Epithelial cell of proximal tubule (primary cell): ENCODE data around the gene KRTAP10-1. TPM values are rescaled to one million over a fixed set of nuclear protein-coding genes. Genes with fewer than 3 reads are reported as not detected.

ENCODE experiments used
- DNase-seq: peaks from one replicate; pipeline ENCODE4 v3.0.0-alpha.2; 2011; ENCODE audit warnings: low read depth
- H3K4me3 ChIP-seq: 2 replicates; pipeline ENCODE4 v1.5.1; 2011; ENCODE audit warnings: low read depth, mild to moderate bottlenecking, low read length
- total RNA-seq: library from RNA; depleted of rRNA; stranded (reverse); fragments of >200 nt; gene quantifications from 2 replicates; pipeline ENCODE4 v1.2.3, GENCODE V29; 2015
- TF ChIP-seq, protein P1 (sequence below): conservative IDR thresholded peaks from 2 replicates; pipeline ENCODE4 v1.5.1; 2012; ENCODE audit warnings: low read depth, mild to moderate bottlenecking, low read length

Gene KRTAP10-1
- total RNA-seq, 1 donor from 2014 or later, result not detected

DNA sequence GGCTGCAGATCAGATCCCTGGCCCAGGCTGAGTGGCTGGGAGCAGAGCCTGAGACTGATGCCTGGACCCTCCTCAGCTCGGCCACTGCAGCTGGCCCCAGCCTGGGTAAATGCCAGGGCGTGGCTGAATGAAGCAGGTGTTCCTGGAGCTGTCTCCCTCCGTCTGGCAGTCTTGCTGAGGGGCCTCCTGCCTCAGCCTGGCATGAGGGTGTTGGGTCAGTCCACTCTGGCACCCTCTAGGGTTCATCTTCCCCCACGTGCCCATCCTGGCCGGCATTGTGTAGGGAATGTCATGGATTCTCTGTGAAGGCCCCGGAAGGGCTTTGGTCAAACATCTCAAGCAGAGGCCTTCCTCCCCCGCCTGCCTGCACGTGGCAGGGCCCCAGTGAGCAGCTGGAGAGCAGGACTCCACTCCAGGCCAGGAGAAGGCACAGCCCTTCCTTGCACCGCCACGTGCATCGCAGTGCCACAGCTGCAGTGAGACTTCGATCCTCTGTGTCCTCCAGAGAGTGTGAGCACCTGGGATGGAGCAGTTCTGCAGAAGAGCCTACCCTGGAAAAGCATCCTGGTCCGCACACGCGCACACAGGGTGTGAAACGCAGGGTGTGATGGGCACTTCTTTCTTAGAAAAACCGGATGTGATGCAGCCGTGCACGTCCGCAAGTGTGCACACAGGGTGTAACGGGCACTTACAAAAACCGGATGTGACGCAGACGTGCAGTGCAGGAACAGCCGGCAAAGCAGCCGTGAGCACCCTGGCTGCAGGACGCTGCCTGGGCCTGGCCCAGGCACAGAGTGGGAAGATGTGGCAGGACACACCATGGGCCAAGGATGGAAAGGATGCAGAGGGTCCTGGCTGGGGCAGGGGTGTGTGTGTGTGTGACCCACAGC is 28.9 kb upstream of the KRTAP10-1 start:
- H3K4me3 ChIP-seq, result no peak overlapping the region
- TF ChIP-seq, protein P1, sequence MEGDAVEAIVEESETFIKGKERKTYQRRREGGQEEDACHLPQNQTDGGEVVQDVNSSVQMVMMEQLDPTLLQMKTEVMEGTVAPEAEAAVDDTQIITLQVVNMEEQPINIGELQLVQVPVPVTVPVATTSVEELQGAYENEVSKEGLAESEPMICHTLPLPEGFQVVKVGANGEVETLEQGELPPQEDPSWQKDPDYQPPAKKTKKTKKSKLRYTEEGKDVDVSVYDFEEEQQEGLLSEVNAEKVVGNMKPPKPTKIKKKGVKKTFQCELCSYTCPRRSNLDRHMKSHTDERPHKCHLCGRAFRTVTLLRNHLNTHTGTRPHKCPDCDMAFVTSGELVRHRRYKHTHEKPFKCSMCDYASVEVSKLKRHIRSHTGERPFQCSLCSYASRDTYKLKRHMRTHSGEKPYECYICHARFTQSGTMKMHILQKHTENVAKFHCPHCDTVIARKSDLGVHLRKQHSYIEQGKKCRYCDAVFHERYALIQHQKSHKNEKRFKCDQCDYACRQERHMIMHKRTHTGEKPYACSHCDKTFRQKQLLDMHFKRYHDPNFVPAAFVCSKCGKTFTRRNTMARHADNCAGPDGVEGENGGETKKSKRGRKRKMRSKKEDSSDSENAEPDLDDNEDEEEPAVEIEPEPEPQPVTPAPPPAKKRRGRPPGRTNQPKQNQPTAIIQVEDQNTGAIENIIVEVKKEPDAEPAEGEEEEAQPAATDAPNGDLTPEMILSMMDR, result no peak
- DNase-seq, result no peak

DNA sequence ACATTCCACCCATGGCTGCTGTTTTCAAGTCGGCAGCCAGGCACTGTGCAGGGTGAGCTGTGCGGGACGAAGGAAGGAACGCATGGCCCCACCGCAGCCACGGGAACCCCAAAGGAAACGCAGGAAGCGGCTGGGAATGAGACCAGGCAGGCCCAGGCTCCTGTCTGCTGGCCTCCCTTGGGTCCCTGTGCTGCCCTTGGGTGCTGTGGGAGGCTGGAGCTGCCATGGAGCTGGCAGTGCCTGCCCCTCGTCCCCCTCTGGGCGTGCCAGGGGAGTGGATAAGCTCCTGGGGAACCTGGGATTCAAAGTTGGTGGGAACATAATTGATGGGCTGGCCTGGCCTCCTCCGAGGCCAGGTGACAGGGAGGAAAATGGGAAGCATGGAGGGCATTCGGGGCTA is 28.3 kb upstream of the KRTAP10-1 start:
- TF ChIP-seq, protein P1, result no peak
- H3K4me3 ChIP-seq, result no peak overlapping the region
- no peak for DNase-seq

DNA sequence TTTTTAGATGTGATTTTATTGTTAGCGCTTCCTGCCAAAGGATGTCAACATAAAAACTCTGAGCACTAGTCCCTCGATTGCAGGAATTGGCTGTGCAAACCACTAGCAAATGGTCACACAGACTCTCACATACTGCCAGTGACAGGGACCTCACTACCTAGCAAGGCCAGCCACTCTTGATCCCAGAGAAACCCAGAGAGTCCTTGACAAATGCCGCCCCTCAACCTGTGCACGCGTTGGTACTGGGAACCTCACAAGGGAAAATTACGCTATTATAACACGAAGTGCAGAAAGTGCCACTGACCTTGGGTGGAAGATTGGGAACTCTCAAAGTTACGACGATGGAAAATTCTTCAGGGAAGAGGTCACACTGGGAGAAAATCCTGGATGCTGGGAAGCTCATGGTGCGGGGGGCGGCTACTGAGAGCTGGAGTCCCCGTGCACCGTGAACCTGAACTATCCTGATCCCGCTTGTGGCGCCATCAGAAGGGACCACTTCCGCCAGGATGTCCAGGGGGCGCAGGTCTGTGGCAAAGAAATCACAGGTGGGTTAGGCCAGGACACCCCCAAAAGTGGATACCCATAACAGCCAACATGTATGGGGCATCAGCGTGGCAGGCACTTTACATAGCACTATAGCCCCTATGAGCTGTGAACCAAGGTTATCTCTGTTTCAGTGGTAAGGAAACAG is 27.6 kb upstream of the KRTAP10-1 start:
- TF ChIP-seq, protein P1, result no peak
- DNase-seq, result no peak
- H3K4me3 ChIP-seq, result no peak overlapping the region

DNA sequence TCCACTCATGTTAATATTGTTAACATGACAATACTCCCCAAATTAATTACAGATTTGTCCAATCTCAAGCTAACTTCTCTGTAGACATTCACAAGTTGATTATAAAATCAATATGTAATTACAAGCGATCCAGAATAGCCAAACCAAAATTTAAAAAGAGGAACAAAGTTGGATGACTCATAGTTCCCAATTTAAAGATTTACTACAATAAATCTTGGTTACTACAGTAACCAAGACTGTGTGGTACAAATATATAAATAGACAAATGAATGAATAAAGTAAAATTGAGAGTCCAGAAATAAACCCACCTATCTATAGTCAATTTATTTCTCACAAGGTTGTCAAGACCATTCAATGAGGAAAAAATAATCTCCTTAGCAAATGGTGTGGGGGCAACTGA is 26.4 kb upstream of the KRTAP10-1 start:
- no peak for DNase-seq
- TF ChIP-seq, protein P1, result no peak
- no peak overlapping the region for H3K4me3 ChIP-seq

DNA sequence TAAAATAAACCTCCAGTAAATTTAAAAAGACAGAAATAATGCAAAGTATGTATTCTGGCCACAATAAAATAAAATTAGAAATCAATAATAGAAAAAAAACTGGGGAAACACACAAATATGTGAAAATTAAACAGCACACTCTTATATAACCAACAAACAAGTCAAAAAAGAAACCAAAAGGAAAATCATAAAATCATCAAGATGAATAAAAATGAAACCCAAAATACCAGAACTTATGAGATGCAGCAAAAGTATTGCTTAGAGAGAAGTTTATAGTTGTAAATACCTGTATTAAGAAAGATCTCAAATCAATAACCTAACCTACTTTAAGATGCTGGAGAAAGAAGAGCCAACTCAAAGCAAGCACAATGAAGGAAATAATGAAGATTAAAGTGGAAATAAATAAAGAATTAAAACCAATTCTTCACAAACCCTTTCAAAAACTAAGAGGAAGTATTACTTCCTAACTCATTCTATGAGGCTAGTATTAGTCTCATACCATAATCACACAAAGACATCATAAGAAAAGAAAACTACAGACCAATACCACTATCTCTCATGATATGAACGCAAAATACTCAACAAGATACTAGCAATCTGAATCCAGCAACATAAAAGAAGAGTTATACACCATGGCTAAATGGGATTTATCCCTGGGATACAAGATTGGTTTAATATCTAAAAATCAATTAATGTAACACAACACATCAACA is 25.0 kb upstream of the KRTAP10-1 start:
- no peak overlapping the region for H3K4me3 ChIP-seq
- DNase-seq, result no peak
- TF ChIP-seq, protein P1, result no peak

DNA sequence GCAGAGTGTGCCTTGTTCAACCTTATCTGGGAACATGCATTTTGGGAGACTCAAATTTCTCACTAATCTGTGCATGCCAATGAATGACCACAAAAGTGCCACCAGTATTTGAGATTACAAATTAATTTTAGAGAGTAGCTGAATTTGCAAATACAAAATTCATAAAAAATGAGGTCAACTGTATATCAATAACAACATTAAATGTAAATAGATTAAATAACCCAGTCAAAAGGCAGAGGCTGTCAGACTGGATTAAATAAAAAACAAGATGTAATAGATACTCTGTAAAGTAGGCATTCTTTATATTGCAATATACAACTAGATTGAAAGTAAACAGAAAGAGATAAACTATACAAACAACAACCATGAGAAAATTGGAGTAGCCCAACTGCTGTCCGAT is 24.1 kb upstream of the KRTAP10-1 start:
- DNase-seq, result no peak
- no peak overlapping the region for H3K4me3 ChIP-seq
- TF ChIP-seq, protein P1, result no peak
